PC-9 (cell line): ENCODE data around the gene PLEKHA7.

Experiments
- EZH2 ChIP-seq: fragments of 200-600 bp; sonication (generic); IDR thresholded peaks from 2 replicates; pipeline ENCODE4 v1.8.0; 2017; ENCODE audit warnings: antibody characterized with exemption, low read depth
- TF ChIP-seq, protein P1 (sequence below): fragments of 200-600 bp; sonication (generic); conservative IDR thresholded peaks from 2 replicates; pipeline ENCODE4 v1.6.1; 2017; ENCODE audit warnings: mixed run types, antibody characterized with exemption, mild to moderate bottlenecking, moderate library complexity

- no peak for TF ChIP-seq EZH2
- TF ChIP-seq, protein P1, sequence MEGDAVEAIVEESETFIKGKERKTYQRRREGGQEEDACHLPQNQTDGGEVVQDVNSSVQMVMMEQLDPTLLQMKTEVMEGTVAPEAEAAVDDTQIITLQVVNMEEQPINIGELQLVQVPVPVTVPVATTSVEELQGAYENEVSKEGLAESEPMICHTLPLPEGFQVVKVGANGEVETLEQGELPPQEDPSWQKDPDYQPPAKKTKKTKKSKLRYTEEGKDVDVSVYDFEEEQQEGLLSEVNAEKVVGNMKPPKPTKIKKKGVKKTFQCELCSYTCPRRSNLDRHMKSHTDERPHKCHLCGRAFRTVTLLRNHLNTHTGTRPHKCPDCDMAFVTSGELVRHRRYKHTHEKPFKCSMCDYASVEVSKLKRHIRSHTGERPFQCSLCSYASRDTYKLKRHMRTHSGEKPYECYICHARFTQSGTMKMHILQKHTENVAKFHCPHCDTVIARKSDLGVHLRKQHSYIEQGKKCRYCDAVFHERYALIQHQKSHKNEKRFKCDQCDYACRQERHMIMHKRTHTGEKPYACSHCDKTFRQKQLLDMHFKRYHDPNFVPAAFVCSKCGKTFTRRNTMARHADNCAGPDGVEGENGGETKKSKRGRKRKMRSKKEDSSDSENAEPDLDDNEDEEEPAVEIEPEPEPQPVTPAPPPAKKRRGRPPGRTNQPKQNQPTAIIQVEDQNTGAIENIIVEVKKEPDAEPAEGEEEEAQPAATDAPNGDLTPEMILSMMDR = no peak
Measured at GRCh38 chr11:16792426-16792825, 221.8 kb downstream of the PLEKHA7 start.
